Activated CD4-positive, alpha-beta memory T cell treated with anti-CD3 and anti-CD28 coated beads, Interleukin-2, amount 10 ng/mL, durations not matched to agents 7 days and 5 days (primary cell): Measurements from ENCODE around the gene C15orf61. TPM values are rescaled to one million over a fixed set of nuclear protein-coding genes. Genes with fewer than 3 reads are reported as not detected.

Experiments
- CTCF ChIA-PET: fragments of 350-600 bp; sonication (Branson Sonifier 250); formaldehyde crosslinking; loops from one replicate; lab custom pipeline; 2021; ENCODE audit warnings: antibody characterized with exemption, inconsistent platforms; lab: Charles Lee
- POLR2A ChIA-PET: fragments of 350-600 bp; sonication (Branson Sonifier 250); formaldehyde crosslinking; loops from one replicate; lab custom pipeline; 2021; ENCODE audit warnings: antibody characterized with exemption; lab: Charles Lee
- DNase-seq: peaks from one replicate; pipeline ENCODE4 v3.0.0-alpha.2; 2020
- H3K27ac Mint-ChIP-seq: one replicate; pipeline ENCODE4 v1.8.0; 2021; ENCODE audit warnings: mild to moderate bottlenecking, mixed read lengths
- H3K27me3 Mint-ChIP-seq: one replicate; pipeline ENCODE4 v1.8.0; 2021; ENCODE audit warnings: mixed read lengths
- H3K36me3 Mint-ChIP-seq: one replicate; pipeline ENCODE4 v1.8.0; 2021; ENCODE audit warnings: low read depth, mixed read lengths
- H3K4me1 Mint-ChIP-seq: one replicate; pipeline ENCODE4 v1.8.0; 2021; ENCODE audit warnings: mixed read lengths
- H3K4me3 Mint-ChIP-seq: one replicate; pipeline ENCODE4 v1.8.0; 2021; ENCODE audit warnings: mild to moderate bottlenecking, mixed read lengths
- H3K9me3 Mint-ChIP-seq: one replicate; pipeline ENCODE4 v1.8.0; 2021; ENCODE audit warnings: mixed read lengths
- total RNA-seq, 2 experiments: library from RNA; stranded (reverse); gene quantifications; one replicate each; pipeline ENCODE4 v1.2.3, GENCODE V29; 2021

Gene C15orf61
- total RNA-seq, 2 experiments from 2014 or later: 5.2 to 5.3 TPM

DNA sequence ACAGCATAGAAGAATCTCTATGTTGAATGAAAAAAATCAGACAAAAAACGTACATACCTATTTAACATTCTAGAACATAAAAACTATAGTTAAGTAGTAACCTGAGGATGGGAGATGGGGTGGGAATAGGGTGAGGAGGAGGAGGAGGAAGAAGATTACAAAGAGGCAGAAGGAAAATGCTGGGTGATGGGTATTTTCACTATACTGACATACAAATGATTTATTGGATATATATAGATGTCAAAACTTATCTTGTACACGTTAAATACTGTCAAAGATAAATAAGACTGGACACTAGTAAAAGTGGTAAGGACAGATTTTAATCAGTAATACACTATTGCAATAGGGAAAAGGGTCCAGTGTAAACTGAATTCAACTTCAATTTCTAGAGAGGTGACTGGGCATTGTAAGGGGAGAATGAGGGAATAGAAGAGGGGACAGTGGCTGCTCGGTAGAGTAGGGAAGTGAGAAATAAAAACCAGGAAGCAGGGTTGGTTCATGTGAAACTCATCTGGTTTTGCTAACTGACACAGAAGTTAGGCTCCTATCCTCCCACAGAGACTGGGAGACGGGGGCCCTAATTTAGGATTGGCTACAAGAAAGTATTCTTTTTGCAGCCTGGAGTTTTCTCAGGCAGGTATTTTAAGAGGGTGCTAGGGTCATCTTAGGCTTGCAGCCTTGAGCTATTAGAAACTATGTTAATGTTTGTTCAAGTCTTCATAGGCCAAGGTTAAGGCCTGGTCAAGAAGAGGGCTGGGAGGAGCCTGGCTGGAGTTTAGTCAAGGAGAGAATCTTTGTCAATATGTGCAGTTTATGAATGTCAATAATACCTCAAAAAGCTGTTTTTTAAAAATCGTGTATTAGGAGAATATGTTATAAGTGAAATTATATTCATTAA, 15.0 kb upstream of the C15orf61 start:
- no peak overlapping the region for H3K4me3 Mint-ChIP-seq
- no peak overlapping the region for H3K27ac Mint-ChIP-seq
- H3K27me3 Mint-ChIP-seq: no peaks in the 10 kb centered on the region
- H3K36me3 Mint-ChIP-seq: no peaks in the 10 kb centered on the region
- no peaks in the 10 kb centered on the region for H3K9me3 Mint-ChIP-seq
- no peaks in the 10 kb centered on the region for H3K4me1 Mint-ChIP-seq
- POLR2A ChIA-PET: interaction anchor here (0.7 kb wide), 1 partner anchor 15 kb away, joined by 3 read pairs; the partner anchor contains the start of gene C15orf61
- CTCF ChIA-PET: no interaction called here
- DNase-seq: no peak

DNA sequence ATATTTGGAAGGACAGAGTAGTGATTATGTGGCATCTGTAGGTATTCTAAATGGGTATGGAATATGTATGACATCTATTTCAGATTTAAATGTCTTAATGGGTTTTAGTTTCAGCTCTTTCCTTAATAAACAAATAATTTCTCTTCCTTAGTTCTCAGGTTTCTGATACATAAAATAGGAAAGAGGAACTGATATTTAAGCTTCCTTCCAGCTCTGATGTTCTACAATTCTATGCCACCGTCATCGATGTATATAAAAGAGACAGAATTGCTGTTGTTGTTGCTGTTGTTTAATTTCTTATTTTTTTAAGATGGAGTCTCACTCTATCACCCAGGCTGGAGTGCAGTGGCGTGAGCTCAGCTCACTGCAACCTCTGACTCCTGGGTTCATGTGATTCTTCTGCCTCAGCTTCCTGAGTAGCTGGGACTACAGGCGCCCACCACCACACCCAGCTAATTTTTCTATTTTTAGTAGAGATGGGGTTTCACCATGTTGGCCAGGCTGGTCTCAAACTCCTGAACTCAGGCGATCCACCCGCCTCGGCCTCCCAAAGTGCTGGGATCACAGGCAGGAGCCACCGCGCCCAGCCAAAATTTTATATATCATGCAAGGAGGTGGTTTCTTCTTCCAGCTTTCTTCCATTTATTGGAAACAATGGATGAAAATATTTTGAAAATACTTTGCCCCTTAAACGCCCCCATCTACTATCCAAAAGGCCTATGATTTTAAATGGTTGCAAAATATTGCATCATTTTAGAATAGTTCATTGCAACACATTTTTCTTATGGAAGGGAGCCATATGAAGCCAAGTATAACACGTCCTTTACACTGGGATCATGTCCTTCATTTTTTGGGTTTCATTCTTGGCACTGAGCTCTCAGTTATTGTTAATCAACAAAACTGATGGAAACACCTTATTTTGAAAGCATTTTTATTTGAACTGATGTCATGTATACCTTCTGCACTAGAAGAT, 13.9 kb upstream of the C15orf61 start:
- no peak for DNase-seq
- Mint-ChIP-seq H3K4me1 (peaks cover 3% of the 10 kb centered on the region), H3K27ac (no peak overlapping the region), H3K27me3 (no peaks in the 10 kb centered on the region), H3K4me3 (no peak overlapping the region), H3K36me3 (no peaks in the 10 kb centered on the region), H3K9me3 (no peaks in the 10 kb centered on the region)
- ChIA-PET CTCF (no interaction called here), POLR2A (interaction anchor here (0.7 kb wide), 1 partner anchor 14 kb away, joined by 3 read pairs; the partner anchor contains the start of gene C15orf61)

DNA sequence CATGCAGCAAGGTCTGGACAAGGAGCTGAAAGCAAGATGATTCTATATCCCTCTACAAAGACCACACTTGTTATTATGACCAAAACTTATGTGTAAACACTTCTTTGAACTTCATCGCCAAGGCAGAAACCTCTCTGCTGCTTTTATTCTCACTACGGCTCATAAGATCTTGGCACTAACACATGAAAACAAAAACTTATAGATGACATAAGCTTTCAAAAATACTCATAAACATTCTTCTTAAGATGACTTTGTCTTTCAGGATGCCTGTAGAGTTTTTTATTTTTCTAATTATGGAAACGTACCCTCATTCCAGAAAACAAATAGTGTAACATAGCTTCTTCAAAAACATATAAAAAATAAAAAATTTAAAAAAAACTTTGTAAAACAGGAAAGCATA, 12.5 kb upstream of the C15orf61 start:
- Mint-ChIP-seq H3K27ac (no peak overlapping the region), H3K4me3 (no peak overlapping the region), H3K27me3 (no peaks in the 10 kb centered on the region), H3K9me3 (no peaks in the 10 kb centered on the region), H3K4me1 (peaks cover 3% of the 10 kb centered on the region), H3K36me3 (no peaks in the 10 kb centered on the region)
- ChIA-PET POLR2A (no interaction called here), CTCF (no interaction called here)
- no peak for DNase-seq

DNA sequence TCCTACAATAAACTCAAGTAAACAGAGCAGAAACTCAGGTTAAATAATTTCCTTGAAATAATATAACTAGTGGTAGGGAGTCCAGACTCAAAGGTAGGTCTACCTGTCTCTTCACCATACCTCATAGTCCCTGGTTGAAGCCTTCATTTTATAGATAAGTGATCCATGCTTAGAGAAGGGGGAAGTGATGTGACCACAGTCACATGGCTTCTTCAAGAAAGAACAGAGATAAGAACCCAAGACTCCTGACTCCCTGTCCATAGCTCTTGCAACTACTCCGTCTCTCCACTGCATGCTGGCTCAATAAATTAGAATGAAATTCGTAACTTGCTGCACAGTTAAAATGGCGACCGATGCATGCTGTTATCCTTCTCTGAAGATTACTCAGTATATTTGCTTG, 11.0 kb upstream of the C15orf61 start:
- CTCF ChIA-PET: no interaction called here

DNA sequence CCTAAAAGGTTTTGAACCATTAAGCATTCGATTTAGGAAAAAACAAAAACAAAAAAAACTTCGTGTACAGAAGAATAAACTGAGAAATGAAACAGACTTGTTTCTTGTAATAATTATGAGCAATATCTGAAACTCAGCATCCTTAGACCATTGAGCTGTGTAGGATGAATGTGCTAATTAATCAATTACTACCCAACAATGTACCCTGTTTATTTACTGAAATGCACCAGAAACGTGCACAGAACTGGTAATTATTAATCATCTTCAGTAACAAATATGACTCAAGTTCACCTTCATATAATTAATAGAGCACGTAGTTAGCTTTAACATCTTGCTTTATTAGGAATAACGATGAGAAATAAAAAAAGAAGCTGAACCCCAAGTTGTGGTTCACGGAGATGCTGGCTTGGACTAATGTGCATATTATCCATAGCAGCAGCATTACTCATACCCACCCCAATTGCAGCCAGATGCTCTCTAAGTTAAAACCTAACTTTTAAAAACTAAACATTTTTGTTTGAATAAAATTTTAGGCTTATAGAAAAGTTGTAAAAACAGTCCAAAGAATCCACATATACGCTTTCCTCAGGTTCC, 10.2 kb upstream of the C15orf61 start:
- Mint-ChIP-seq H3K9me3 (no peaks in the 10 kb centered on the region), H3K27ac (no peak overlapping the region), H3K4me3 (no peak overlapping the region), H3K27me3 (no peaks in the 10 kb centered on the region), H3K4me1 (peaks cover 3% of the 10 kb centered on the region), H3K36me3 (no peaks in the 10 kb centered on the region)
- no peak for DNase-seq
- CTCF ChIA-PET: no interaction called here
- POLR2A ChIA-PET: no interaction called here

More for the DNA sequence above, 11.0 kb upstream of the C15orf61 start:
- Mint-ChIP-seq H3K36me3 (no peaks in the 10 kb centered on the region), H3K4me1 (peaks cover 3% of the 10 kb centered on the region), H3K4me3 (no peak overlapping the region), H3K27ac (no peak overlapping the region), H3K27me3 (no peaks in the 10 kb centered on the region), H3K9me3 (no peaks in the 10 kb centered on the region)
- POLR2A ChIA-PET: no interaction called here
- DNase-seq: no peak

DNA sequence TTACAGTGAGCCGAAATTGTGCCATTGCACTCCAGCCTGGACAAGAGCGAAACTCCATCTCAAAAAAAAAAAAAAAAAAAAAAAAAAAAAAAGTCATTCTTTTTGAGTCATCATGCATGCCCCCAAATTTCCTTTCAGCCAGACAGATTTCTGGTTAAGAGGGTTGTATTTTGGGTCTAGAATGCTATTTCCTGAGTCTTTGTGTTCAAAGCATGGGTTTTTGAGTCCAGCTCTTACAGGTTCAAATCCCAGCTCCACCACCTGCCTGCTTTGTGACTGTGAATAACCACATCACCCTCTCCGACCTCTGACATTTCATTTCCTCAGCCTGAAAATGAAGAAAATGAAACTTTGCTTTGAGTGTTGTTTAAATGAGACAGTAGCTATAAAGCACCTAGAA, 9.3 kb upstream of the C15orf61 start:
- H3K27me3 Mint-ChIP-seq: no peaks in the 10 kb centered on the region
- DNase-seq: no peak
- no peak overlapping the region for H3K4me3 Mint-ChIP-seq
- peaks cover 3% of the 10 kb centered on the region for H3K4me1 Mint-ChIP-seq
- ChIA-PET CTCF (no interaction called here), POLR2A (interaction anchor here (1.4 kb wide), 1 partner anchor 10 kb away, joined by 3 read pairs; no protein-coding TSS in a partner anchor)
- H3K9me3 Mint-ChIP-seq: no peaks in the 10 kb centered on the region
- no peak overlapping the region for H3K27ac Mint-ChIP-seq
- no peaks in the 10 kb centered on the region for H3K36me3 Mint-ChIP-seq

DNA sequence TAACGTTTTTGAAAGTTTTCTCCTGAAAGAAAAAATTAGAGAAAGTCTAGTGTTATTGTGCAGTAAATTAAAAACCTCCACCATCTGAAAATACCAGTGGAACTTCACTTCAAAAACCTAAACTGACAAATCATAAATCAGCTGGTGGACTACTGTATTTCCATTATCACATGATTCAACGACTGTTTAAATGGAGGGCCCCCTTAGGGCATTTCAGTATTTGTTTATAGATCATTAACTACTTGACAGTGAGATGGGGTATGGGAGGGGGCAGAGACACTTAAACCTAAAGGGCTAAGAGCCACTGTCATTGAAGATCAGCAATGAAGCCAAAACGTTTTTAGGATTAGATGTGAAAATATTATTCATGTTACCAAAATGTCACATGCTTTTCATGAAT, 8.8 kb upstream of the C15orf61 start:
- Mint-ChIP-seq H3K27me3 (no peaks in the 10 kb centered on the region), H3K27ac (no peak overlapping the region), H3K9me3 (no peaks in the 10 kb centered on the region), H3K36me3 (no peaks in the 10 kb centered on the region), H3K4me3 (no peak overlapping the region), H3K4me1 (peaks cover 3% of the 10 kb centered on the region)
- DNase-seq: no peak
- ChIA-PET POLR2A (interaction anchor here (1.4 kb wide), 1 partner anchor 10 kb away, joined by 3 read pairs; no protein-coding TSS in a partner anchor), CTCF (no interaction called here)

DNA sequence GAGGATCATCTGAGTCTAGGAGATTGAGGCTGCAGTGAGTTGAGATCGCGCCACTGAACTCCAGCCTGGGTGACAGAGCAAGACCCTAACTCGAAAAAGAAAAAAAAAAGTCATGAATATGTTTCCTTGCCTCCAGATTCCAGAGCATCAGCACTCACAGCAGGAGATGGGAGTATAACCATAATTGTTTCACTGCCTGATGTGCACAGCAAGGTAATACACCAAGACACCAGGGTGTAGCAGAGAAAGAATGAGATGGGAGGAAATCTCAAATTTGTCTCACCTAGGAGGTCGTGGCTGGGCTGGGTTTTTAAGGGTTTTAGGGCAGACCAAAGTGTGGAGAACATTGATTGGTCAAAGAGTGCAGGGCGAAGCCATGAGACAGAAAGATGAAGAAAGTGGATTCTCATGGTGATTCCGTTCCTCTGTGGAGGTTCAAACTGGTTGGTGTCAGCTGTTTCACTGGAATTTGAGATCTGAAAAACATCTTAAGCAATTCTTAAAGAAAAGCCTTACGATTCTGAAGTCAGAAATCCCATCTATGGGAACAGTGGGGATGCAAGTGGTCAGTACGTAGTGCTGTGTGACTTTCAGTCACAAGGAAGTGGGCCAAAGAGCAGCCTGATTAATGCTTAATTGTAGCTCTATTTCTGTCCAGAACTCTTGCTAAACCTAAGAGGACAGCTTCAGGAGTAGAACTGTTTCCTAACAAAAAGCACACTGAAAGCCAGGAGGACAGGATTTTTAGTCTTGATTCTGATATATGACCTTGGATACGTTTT, 7.8 kb upstream of the C15orf61 start:
- H3K4me1 Mint-ChIP-seq: peaks cover 3% of the 10 kb centered on the region
- no peak overlapping the region for H3K27ac Mint-ChIP-seq
- ChIA-PET POLR2A (no interaction called here), CTCF (no interaction called here)
- H3K4me3 Mint-ChIP-seq: no peak overlapping the region
- no peaks in the 10 kb centered on the region for H3K9me3 Mint-ChIP-seq
- no peak for DNase-seq
- no peaks in the 10 kb centered on the region for H3K27me3 Mint-ChIP-seq
- no peaks in the 10 kb centered on the region for H3K36me3 Mint-ChIP-seq

DNA sequence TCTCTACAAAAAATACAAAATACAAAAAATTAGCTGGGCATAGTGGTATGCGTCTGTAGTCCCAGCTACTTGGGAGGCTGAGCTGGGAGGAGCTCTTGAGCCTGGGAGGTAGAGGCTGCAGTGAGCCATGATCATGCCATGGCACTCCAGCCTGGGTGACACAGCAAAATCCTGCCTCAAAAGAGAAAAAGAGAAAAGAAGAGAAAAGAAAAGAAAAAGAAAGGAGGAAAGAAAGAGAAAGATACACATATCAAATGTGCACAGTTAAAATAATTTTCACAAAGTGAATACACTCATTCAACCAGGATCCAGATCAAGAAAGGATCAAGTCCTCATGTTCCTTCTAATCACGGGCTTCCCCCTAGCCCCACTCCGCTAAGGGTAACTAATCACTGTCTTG, 5.8 kb upstream of the C15orf61 start:
- no peak overlapping the region for H3K27ac Mint-ChIP-seq
- ChIA-PET POLR2A (no interaction called here), CTCF (no interaction called here)
- no peaks in the 10 kb centered on the region for H3K9me3 Mint-ChIP-seq
- H3K27me3 Mint-ChIP-seq: no peaks in the 10 kb centered on the region
- no peak overlapping the region for H3K4me3 Mint-ChIP-seq
- peaks cover 3% of the 10 kb centered on the region for H3K4me1 Mint-ChIP-seq
- DNase-seq: no peak
- H3K36me3 Mint-ChIP-seq: no peaks in the 10 kb centered on the region

DNA sequence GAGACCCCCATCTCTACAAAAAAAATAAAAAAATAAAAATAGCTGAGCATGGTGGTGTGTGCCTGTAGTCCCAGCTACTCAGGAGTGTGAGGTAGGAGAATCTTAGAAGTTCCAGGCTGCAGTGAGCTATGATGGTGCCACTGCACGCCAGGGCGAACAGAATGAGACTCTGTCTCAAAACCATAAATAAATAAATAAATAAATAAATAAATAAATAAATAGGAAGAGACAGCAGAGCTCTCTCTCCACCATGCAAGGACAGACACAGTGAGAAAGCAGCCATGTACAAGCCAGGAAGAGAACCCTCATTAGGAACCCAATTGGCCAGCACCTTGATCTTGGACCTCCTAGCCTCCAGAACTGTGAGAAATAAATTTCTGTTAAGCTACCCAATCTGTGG, 5.4 kb upstream of the C15orf61 start:
- DNase-seq: no peak
- CTCF ChIA-PET: no interaction called here
- POLR2A ChIA-PET: no interaction called here
- H3K36me3 Mint-ChIP-seq: no peaks in the 10 kb centered on the region
- no peaks in the 10 kb centered on the region for H3K27me3 Mint-ChIP-seq
- H3K4me3 Mint-ChIP-seq: no peak overlapping the region
- H3K4me1 Mint-ChIP-seq: peaks cover 5% of the 10 kb centered on the region
- no peaks in the 10 kb centered on the region for H3K9me3 Mint-ChIP-seq
- H3K27ac Mint-ChIP-seq: no peak overlapping the region

DNA sequence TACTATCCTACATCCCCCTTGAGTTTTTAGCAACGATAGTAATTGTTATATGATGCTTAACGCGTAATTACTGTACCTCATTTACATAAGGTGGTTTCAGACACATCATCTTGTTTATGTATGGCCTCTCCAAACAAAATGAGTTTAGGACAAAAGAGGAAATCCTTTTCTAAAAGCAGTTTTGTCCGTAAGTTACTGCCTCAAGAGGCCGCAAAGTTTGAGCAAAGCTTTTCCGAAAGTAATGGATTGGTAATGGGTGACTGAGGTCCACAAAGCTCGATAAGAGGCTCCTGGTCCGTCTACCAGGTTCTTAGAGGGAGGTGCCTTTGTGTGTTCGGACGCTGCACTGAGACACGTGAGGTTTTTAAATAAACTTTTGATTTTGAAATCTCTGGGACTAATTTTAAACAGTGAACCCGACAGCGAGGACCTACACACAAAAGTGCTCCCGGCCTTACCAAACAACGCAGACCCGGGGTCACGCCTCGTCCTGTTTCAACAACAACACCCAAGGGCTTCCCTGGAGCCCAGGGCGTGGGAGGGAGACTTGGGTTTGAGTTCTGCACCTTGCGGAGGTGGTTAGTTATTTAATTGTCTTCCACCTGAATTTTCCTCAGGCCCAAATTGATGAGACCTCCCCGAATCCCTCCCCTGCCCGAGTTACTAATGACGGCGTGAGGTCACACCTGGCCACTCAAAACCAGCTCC, 456 bp upstream of the C15orf61 start:
- no peak for DNase-seq
- Mint-ChIP-seq H3K4me3 (peak overlapping the region; percentile 84), H3K27ac (peak overlapping the region; percentile 77)

More for the DNA sequence above, 456 bp upstream of the C15orf61 start:
- ChIA-PET CTCF (interaction anchor here (0.8 to 0.9 kb wide), 2 partner anchors 11 to 64 kb away, joined by 3 read pairs; no protein-coding TSS in a partner anchor), POLR2A (interaction anchor here (0.7 to 2.7 kb wide), 5 partner anchors 12 to 437 kb away, joined by 3 to 24 read pairs (median 4); partner anchors contain the start of gene MAP2K5)
- H3K27me3 Mint-ChIP-seq: no peaks in the 10 kb centered on the region
- H3K4me1 Mint-ChIP-seq: peaks cover 26% of the 10 kb centered on the region
- no peaks in the 10 kb centered on the region for H3K9me3 Mint-ChIP-seq
- H3K36me3 Mint-ChIP-seq: no peaks in the 10 kb centered on the region
